ENCODE measurements around the gene SYTL2.

SYTL2 gene

DNA sequence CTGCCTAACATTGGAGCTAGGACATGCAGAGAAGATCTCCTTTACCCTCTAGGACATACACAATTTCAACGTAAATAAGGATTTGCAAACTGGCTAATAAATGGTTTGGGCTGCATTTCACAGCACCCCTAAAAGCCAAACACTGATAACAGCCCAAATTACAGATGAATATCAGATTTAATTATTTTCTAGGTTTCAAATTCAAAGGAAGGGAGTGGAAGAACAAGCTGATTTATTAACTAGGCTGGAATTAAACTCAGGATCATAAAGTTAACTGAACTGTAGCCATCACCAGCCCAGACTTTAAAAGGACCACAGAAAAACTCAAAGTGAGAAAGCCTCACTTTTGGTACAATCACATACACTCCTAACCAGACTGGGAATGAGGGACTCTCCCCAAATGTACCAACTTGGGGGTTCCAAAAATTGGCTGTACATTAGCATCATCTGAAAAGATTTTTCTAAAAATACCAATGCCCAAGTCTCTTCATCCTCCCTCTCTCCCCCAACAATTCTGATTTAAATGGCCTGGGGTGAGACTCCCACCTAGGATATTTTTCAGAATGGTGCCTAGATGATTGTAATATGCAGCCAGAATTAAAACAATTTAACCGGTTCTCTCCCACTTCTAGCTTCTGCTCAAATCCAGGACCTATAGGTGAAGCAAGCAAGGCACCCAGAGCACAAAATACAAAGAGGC lies 43.5 kb downstream of the SYTL2 start:
- in situ Hi-C loops (cut with MboI; ENCODE audit: low sequenced_read_pairs), result no loop called here

DNA sequence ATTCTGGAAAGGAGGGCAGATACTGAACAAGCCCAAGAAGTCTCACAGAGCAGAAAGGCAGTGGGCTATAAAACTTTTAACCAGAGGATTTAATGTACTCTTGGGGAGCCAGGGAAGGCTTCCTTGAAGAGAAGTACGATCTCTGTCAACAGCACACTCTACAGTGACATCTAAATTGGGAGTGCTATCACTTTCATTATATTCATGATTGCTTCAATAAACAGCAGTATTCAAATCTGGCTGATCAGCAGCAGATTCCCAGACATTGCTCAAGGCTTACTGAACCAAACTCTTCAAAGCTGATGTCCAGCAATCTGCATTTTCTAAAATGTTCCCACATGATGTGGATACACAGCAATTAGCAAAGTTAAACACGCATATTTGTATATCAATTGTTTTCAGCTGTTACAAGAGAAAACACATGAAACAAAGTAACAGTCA lies 44.2 kb downstream of the SYTL2 start:
- in situ Hi-C loops (cut with MboI; ENCODE audit: low sequenced_read_pairs), result no loop called here

DNA sequence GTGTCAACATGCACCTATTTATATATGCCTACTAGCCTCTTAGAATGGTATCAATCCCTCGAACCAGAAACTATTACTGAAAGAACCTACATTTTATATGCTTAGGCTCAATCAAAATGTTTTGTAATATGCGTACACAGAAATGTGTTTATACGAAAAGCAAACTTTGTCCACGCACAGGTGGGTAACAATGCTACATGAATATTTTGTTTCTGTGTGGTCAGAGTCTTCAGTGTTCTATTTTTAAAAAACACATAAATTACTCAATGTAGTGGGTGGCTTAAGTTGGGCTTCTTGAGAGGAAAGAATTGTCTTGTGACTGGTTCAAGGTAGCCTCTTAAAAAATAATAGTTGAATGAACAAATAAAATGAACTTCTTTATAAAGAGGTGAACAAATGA lies 46.1 kb downstream of the SYTL2 start:
- in situ Hi-C loops (cut with MboI; ENCODE audit: low sequenced_read_pairs), result no loop called here

DNA sequence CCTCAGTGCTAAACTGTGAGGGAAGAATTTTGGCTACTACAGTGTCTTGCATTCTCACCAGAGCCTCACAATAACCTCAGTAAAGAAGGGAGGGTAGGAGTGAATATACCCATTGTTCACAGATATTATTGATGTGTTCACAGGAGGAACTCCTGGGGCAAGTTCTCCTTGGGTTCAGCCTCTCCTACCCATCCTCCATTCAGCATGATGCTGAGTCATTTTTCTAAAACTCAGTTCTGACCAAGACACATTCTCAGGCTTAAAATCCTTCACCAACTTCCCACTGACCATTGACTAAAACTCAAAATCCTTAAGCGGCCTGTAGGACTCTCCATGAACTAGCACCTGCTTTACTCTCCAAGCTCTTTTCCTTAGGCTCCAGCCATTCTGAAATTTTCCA lies 48.7 kb downstream of the SYTL2 start:
- in situ Hi-C loops (cut with MboI; ENCODE audit: low sequenced_read_pairs), result no loop called here

DNA sequence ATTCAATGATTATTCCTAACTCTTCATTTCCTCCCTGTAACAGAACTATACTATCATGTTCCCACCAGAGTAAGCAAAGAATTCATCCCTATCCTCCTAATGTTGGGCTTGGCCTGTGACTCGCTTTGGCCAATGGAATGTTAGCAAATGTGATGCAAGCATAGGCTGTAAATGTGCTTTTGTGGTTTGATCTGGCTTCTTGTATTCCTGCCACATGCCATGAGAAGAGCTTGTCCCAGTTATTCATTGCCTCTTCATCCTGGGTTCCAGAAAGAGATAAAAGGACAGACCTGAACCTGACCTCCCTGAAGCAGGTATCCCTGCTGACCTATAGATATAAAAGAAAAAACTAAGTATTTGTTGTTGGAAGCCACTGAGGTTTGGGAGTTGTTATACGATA lies 51.0 kb downstream of the SYTL2 start:
- in situ Hi-C loops (cut with MboI; ENCODE audit: low sequenced_read_pairs), result no loop called here

DNA sequence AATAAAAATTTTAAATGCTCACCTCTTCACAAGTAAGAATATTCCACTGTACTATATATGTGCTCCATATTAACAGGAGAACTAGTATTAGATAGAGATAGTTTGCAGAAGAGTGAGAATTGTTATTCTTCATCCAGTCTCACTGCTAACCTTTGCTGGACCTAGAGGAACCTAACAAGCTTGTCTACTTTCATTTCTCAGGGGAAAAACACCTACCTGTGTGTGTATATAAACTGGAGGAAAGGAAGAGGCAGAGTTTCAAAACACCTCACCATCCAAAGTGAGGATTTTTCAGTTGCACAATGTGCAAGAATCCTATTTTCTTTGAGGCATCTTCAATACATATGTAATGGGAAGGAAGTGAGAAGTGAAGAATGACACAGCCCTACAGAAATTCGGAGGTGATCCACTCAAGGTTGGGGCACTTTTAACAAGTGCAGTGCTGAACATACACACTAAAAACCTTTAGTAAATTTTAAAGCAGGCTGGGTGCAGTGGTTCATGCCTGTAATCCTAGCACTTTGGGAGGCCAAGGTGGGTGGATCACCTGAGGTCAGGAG lies 52.4 kb downstream of the SYTL2 start:
- in situ Hi-C loops (cut with MboI; ENCODE audit: low sequenced_read_pairs), result no loop called here

DNA sequence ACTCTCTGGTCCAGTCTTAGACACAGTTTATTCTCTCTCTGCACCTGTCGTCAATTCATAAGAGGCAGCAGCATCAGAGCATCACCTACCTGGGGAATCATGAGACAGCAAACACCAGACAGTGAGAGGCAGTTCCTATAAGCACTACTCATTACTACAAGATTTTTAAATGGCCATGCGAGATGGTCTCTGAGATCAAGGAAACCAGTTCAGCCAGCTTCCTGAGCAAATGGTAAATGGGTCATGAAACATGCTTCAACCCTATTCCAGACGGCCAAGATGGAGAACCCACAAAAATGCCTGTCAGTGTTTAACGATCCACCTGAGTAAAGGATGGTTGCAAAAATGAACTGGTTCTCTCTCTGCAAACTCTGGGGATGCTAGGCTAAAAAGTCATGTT lies 52.9 kb downstream of the SYTL2 start:
- in situ Hi-C loops (cut with MboI; ENCODE audit: low sequenced_read_pairs), result no loop called here

DNA sequence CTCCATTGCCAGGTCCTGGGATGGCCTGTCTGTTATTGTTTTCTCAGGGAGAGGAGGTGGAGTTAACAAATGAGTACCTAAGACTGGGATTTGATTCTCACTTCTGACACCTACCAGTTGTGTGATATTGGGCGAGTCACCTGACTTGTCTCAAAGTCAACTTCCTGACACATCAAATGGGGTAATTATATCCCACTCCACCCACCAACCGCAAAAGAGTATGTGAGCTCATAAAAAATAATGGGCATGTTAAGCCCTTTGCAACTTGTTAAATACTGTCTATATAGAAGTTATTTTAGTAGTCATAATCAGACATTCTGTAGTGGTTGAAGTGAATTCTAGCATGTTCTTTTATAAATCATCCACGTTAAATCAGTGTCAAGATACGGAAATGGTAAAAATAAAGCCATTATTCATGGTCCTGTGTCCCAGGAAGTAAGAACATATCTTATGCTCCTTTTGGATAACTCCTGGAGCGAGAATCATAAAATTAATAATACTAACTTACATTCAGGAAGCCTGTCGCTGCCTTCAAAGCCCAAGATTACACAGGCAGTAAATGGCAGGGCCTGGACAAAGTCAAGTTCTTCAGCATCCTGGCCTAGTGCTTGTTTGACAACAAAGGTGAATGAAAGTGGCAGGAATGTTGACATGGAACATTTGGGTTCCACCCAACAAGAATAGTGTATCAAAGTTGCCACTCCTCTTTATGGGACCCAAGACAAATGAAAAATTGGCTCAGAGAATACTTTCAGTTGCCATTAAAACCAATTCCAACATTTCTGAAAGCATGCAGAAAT lies 54.3 kb downstream of the SYTL2 start:
- in situ Hi-C loops (cut with MboI; ENCODE audit: low sequenced_read_pairs), result no loop called here

DNA sequence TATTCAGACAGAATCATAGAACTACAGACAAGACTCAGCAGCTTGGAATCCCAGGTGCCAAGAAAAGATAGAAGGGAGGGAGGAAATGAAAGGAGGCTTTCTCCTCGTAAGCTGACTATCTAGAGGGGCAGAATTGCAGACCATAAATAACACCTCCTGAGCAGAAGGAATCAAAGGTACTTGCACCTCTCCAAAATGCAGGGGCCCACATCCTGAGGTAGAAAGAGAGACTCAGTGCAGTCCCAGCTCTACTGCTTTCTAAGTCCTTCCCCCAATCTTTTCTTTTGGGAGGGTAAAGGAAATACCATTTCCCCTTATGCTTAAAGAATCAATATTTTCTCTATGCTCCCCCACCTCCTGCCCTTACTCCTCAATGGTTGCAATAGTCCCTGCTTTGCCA lies 55.2 kb downstream of the SYTL2 start:
- in situ Hi-C loops (cut with MboI; ENCODE audit: low sequenced_read_pairs), result no loop called here

DNA sequence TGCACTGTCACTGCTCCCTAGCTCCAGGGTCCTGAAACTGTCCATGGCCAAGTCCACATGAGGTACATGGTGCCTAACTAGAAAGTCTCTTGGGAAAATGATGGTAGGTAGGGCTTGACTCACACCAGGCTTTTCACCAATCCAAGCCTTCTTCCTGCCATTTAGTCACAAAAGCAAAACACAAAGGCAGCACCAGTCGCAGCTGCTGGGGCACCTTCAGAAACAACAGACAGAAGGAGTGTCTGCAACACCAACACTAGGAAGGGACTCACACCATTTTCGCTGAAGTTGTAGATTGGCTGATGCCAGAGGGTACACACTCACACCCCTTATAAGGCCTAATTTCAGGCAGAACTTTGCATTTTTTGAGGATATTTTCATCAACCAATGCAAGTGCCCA lies 55.7 kb downstream of the SYTL2 start:
- in situ Hi-C loops (cut with MboI; ENCODE audit: low sequenced_read_pairs), result no loop called here

DNA sequence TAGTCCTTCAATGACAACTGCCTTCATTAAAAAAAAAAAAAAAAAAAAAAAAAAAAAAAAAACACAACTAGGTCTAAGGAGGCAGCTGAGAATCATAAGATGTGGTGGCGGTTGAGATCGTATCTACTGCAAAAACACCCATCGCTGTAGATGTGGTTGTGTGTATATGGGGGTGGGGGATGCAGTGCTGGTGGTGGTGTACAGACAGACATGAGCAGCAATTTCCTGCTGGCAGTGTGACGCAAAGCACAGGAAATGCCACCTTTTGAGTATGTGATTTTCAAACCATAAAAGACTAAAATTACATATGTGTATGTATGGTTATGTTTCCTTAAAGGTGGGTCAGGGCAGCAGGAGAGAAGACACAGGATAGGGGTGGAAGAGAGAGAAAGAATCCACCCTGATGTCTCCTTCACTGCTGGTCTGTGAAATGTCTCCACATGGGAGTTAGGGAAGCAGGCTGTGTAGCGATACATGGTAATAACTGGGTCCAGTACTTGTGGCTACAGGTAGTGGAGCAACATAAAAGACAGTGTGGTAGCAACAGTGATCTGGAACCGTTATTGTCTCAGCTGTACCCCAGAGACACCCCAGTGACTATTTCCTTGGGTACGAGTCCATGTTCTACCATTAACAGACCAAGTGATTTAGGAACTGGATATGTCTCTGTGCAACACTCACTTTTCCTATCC lies 57.9 kb downstream of the SYTL2 start:
- in situ Hi-C loops (cut with MboI; ENCODE audit: low sequenced_read_pairs), result no loop called here

DNA sequence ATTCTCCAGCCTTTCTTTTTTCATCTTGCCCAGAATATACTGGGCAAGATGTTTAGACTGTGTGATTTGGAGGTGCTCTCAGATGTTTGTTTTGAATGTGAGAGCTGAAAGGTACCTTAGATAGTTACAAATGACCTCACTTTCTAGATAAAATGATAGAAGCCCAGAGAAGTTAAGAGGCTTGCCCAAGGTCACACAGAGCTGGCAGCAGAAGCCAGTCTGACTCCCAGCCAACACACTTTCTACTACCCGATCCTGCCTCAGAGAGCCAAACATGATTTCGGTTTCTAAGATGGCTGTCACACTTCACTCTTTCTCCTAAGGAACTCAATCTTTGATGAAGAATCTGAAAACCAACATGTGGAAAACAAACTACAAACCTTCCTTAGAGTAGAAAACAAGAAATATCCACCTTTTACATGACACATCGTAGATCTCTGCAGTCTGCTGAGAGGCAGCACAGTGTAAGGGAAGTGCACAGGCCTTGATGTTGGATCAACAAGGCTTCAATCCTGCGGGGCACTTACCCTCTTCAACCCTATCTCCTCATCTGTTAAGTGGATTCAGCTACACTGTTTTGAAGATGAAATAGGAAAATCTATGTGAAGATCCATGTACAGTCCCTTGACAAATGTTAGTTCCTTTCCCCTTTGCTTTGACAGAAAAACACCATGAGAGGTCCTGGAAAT lies 58.6 kb downstream of the SYTL2 start:
- in situ Hi-C loops (cut with MboI; ENCODE audit: low sequenced_read_pairs), result no loop called here

DNA sequence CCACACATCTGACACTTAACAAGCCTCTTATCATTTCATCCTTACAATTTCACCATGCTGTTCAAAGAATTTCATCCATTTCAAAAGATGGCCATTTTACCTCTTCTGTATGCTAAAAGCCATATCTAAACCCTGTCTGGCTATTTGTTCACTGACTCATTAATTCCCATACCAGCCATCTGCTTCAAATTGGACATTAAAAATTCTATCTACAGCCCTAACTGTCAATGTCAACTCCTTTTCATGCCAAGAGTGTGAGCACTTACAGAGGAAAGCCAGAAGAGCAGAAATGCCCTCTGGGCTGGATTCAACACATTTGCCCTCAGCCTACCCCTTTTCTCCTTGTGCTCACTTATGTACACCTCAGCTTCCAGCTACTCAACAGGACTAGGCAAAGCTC lies 59.2 kb downstream of the SYTL2 start:
- in situ Hi-C loops (cut with MboI; ENCODE audit: low sequenced_read_pairs), result no loop called here

DNA sequence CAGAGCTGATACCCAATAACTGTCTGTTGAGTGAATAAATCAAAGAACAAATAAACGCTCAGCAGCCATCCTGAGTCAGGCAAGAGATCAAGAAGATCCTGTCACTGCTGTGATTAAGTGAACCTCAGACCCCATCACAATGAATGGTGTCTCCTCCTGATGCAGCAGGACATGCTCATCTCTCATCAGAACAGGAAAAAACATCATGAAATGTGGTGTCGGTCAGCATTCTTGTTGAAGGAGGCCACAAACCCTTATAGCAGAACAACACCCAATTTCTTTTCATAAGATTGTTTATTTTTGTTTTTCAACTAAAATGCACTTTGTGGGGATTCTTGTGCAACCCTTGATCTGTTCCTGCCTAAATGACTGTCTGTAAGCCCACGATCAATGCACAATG lies 60.3 kb downstream of the SYTL2 start:
- in situ Hi-C loops (cut with MboI; ENCODE audit: low sequenced_read_pairs), result no loop called here

DNA sequence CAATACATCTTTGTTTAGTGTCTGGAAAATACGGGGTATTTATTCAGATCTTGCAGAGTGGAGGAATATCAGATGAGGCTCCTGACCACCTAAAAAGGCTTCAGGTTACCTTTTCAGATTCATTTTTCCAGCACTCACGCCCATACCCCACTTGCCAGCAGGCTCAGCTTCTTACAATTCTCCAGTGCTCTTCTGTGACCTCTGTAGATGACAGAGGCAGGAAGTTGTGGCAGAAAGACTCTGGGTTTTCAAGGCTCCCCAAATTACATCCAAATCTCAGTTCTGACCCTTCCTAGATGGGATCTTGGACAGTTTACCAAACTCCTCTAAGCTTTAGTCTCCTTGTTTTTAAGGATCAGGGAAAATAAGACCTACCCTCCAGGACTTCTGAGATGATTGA lies 61.1 kb downstream of the SYTL2 start:
- in situ Hi-C loops (cut with MboI; ENCODE audit: low sequenced_read_pairs), result no loop called here

DNA sequence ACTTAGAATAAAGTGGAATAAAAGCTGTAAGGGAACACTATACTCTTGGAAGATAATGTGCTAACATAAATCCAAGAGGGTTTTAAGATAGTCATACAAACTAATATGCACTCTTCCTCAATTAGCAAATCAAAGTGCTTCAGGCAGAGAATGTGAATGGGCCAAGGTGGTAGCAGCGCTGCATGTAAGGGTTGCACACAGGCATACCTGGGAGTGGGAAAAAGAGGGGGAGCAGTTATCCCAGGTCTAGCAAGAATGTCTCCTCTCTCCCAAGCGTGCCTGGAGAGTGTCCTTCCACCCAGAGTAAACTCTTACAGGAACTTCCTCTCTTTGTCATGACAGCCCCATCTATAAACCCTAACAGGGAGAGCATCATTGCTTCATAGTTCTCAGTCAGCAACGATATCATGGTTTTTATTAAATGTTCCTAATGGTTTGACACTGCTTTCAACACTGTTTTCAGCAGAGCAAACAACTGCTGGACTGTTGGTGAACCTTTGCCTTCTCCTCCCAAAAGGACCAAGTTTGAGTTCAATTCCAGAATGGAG lies 61.6 kb downstream of the SYTL2 start:
- in situ Hi-C loops (cut with MboI; ENCODE audit: low sequenced_read_pairs), result no loop called here

DNA sequence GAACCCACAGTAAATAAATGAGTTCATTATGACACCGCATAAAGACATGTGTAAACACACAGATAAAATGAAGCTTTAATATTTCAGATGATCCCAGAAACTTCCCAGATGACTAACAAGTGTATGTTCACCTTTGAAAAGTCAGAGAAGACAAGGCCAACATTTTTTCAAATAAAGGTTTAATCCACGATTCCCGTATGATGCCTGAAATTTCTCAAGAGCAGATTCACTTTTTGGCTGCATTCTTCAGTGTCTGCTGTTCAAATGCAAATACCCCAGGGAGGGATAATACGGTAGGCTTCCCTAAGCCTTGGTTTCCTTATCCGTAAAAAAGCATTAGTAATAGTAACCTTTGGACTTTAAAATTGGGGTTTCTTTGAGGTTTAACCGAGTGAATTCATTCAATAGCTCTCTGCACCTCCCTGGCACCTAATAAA lies 62.5 kb downstream of the SYTL2 start:
- in situ Hi-C loops (cut with MboI; ENCODE audit: low sequenced_read_pairs), result no loop called here

DNA sequence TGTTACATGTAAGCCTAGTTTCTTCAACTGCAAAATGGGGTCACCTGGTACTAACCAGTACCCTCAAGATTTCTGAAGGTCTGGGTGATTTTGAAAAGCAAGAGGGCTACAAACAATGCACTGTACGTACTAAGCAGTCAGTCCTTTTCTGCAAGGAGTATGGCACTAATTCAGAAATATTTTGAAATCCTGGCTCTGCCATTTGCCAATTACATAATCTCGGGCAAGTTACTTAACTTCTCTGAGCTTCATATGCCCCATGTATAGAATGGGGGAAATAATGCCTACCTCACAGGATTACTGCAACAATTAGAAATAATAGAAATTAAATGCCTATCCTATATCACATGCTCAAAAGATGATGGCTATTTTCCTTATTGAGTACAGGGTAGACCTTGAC lies 64.3 kb downstream of the SYTL2 start:
- in situ Hi-C loops (cut with MboI; ENCODE audit: low sequenced_read_pairs), result no loop called here

DNA sequence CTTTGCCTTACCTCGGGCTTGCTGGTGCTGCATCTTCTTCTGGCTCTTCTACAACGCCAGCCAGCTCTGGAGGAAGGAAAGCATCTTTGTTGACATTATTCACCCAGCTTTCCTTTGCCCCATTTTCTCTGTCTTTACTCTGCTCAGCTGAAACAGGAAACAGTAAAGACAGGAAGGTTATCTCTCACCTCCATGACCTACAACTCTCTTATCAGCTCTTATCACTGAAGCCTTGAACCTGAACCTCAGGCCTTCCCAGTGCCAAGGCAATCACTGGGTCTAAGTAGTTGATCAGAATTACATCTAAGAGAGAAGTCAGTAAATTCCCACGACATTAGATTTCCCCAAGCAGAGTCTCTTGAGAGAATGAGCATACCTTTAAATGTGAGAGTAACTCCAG lies 65.3 kb downstream of the SYTL2 start:
- in situ Hi-C loops (cut with MboI; ENCODE audit: low sequenced_read_pairs), result no loop called here

DNA sequence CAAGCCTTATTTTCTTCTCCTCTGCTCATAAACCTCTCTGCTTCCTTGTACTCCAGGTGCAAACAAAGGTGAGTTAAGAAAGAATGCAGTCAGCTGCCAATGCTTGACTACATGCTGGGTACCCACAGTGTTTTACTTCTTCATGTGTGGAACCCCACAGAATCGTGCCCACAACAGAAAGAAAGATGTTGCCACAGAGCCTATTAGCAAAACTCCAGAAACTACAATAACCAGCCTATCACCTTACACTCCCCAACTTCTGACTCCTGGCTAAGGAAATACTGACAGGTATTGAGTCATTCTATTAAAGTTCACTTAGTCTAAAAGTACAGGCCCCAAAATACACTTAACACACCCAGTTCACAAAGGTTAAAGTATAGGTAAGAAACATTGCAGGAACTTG lies 68.1 kb downstream of the SYTL2 start:
- in situ Hi-C loops (cut with MboI; ENCODE audit: low sequenced_read_pairs), result no loop called here

DNA sequence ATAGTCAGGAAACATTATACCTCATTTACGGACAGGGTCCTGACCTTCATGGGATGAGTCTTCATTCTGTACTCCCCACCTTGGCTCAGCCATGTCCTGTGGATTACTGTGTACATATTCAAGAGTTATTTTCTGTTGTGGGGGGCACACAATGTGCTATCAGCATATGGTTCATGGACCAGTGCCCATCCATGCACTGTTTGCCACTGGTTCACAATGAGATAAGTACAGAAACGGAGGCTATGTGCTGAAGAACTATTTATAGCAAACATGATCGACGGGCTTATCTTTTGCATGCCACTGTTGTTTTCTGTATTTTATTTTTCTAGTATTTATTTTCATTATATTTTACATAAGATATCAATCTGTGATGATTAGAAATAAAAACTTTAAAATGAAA lies 68.6 kb downstream of the SYTL2 start:
- in situ Hi-C loops (cut with MboI; ENCODE audit: low sequenced_read_pairs), result no loop called here

Data from HL-60/S4 (cell line).